Parathyroid adenoma (tissue), 2 donors: Measurements from ENCODE around the gene ATP8B3.

ENCODE experiments used
- H2AFZ ChIP-seq: fragments of 300-600 bp; sonication (generic); one replicate; pipeline ENCODE4 v1.7.0; 2017; ENCODE audit warnings: antibody characterized with exemption, mild to moderate bottlenecking
- H3K27ac ChIP-seq: fragments of 300-600 bp; sonication (generic); one replicate; pipeline ENCODE4 v1.7.0; 2017
- H3K27me3 ChIP-seq: fragments of 300-600 bp; sonication (generic); one replicate; pipeline ENCODE4 v1.7.0; 2017; ENCODE audit warnings: low read length; ENCODE audit not compliant: control insufficient read depth, insufficient read depth
- H3K36me3 ChIP-seq: fragments of 300-600 bp; sonication (generic); one replicate; pipeline ENCODE4 v1.7.0; 2017; ENCODE audit warnings: low read length; ENCODE audit not compliant: control insufficient read depth, insufficient read depth
- H3K4me1 ChIP-seq: fragments of 300-600 bp; sonication (generic); one replicate; pipeline ENCODE4 v1.7.0; 2017; ENCODE audit warnings: control low read depth
- H3K4me2 ChIP-seq: fragments of 300-600 bp; sonication (generic); one replicate; pipeline ENCODE4 v1.7.0; 2017; ENCODE audit warnings: low read length
- H3K4me3 ChIP-seq: fragments of 300-600 bp; sonication (generic); one replicate; pipeline ENCODE4 v1.7.0; 2017; ENCODE audit warnings: low read depth, low read length
- H3K79me2 ChIP-seq: fragments of 300-600 bp; sonication (generic); one replicate; pipeline ENCODE4 v1.7.0; 2017; ENCODE audit warnings: control low read depth
- H3K9ac ChIP-seq: fragments of 300-600 bp; sonication (generic); one replicate; pipeline ENCODE4 v1.7.0; 2017; ENCODE audit warnings: mild to moderate bottlenecking
- H3K9me3 ChIP-seq: fragments of 300-600 bp; sonication (generic); one replicate; pipeline ENCODE4 v1.7.0; 2017; ENCODE audit warnings: low read length; ENCODE audit not compliant: control insufficient read depth
- TF ChIP-seq, protein P1 (sequence below): fragments of 300-600 bp; sonication (generic); IDR thresholded peaks from one replicate; pipeline ENCODE4 v1.7.0; 2017; ENCODE audit warnings: antibody characterized with exemption, mild to moderate bottlenecking
- donor health status: primary hyperparathyroidism.

Gene ATP8B3

GRCh38 chr19:1830568-1830967 is 18.5 kb upstream of the ATP8B3 start:
- Histone ChIP-seq H3K36me3 (no peaks in the 10 kb centered on the region), H3K4me2 (no peak overlapping the region), H3K27ac (no peak overlapping the region), H3K9ac (no peak overlapping the region), H3K4me1 (no peaks in the 10 kb centered on the region), H3K27me3 (no peaks in the 10 kb centered on the region), H3K4me3 (no peak overlapping the region), H3K9me3 (no peaks in the 10 kb centered on the region), H2AFZ (no peak overlapping the region), H3K79me2 (peaks cover 24% of the 10 kb centered on the region)
- TF ChIP-seq, protein P1, sequence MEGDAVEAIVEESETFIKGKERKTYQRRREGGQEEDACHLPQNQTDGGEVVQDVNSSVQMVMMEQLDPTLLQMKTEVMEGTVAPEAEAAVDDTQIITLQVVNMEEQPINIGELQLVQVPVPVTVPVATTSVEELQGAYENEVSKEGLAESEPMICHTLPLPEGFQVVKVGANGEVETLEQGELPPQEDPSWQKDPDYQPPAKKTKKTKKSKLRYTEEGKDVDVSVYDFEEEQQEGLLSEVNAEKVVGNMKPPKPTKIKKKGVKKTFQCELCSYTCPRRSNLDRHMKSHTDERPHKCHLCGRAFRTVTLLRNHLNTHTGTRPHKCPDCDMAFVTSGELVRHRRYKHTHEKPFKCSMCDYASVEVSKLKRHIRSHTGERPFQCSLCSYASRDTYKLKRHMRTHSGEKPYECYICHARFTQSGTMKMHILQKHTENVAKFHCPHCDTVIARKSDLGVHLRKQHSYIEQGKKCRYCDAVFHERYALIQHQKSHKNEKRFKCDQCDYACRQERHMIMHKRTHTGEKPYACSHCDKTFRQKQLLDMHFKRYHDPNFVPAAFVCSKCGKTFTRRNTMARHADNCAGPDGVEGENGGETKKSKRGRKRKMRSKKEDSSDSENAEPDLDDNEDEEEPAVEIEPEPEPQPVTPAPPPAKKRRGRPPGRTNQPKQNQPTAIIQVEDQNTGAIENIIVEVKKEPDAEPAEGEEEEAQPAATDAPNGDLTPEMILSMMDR, result no peak

GRCh38 chr19:1829958-1830357 is 17.9 kb upstream of the ATP8B3 start:
- Histone ChIP-seq H2AFZ (no peak overlapping the region), H3K4me2 (no peak overlapping the region), H3K4me3 (no peak overlapping the region), H3K4me1 (no peaks in the 10 kb centered on the region), H3K36me3 (no peaks in the 10 kb centered on the region), H3K9me3 (no peaks in the 10 kb centered on the region), H3K27me3 (no peaks in the 10 kb centered on the region), H3K79me2 (peaks cover 19% of the 10 kb centered on the region), H3K27ac (no peak overlapping the region), H3K9ac (no peak overlapping the region)
- TF ChIP-seq, protein P1, result no peak

- TF ChIP-seq, protein P1, result no peak
- Histone ChIP-seq H3K9ac (no peak overlapping the region), H3K79me2 (peaks cover 8% of the 10 kb centered on the region), H3K27ac (no peak overlapping the region), H2AFZ (no peak overlapping the region), H3K27me3 (no peaks in the 10 kb centered on the region), H3K36me3 (no peaks in the 10 kb centered on the region), H3K9me3 (no peaks in the 10 kb centered on the region), H3K4me1 (no peaks in the 10 kb centered on the region), H3K4me3 (no peak overlapping the region), H3K4me2 (no peak overlapping the region)
Observed at GRCh38 chr19:1828279-1829238, 16.5 kb upstream of the ATP8B3 start.

DNA sequence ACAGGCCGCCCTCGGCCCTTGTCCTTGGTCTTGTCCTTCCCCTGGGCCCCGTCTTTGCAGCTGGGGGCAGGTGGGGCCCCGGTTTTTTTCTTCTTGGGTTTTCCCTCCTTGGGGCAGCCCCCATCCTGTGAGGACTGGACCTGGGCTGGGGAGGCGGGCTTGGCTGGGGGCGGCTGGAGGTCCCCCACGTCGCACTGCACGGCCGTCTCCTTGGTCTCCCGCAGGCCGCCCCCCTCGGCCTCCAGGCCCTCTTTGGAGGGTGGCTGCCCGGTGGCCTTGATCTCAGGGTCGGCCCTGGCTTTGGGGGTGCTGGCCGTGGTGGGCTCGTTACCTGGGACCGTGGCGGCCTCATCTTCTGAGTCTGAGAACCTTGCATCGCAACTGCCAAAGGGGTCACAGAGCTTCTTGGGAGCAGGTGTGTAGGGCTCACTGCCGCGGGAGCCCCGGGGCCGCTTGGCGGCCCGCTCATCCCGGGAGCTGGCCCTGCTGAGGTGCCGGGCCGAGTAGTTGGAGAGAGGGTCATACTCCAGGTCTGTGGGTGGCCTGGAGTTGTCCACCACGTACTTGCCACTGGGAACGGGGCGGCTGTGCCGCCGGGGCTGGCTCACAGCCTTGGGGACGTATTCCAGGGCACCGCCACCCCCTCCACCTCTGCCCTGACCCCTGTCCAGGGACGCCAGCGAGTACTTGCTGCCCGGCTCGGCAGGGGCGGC is 15.6 kb upstream of the ATP8B3 start:
- H3K27ac ChIP-seq, result no peak overlapping the region
- H2AFZ ChIP-seq, result no peak overlapping the region
- H3K4me1 ChIP-seq, result no peaks in the 10 kb centered on the region
- no peak overlapping the region for H3K9ac ChIP-seq
- H3K4me3 ChIP-seq, result no peak overlapping the region
- no peaks in the 10 kb centered on the region for H3K27me3 ChIP-seq
- no peaks in the 10 kb centered on the region for H3K9me3 ChIP-seq
- no peaks in the 10 kb centered on the region for H3K36me3 ChIP-seq
- TF ChIP-seq, protein P1, result no peak
- no peak overlapping the region for H3K4me2 ChIP-seq
- H3K79me2 ChIP-seq, result peaks cover 10% of the 10 kb centered on the region
